HG02852 (cell line): ENCODE measurements around the gene OR10K2.
"Not testable (repeated sequence)": the region's sequence is repeated elsewhere in the genome, so short reads cannot be mapped to it uniquely, and the experiment has no call there.

Experiments used
- ATAC-seq: cut with Tn5 transposase; IDR thresholded peaks from one replicate; pipeline ENCODE4 v1.9.1; 2021; ENCODE audit warnings: mild to moderate bottlenecking, moderate library complexity; ENCODE audit not compliant: unreplicated experiment

OR10K2 gene, protein sequence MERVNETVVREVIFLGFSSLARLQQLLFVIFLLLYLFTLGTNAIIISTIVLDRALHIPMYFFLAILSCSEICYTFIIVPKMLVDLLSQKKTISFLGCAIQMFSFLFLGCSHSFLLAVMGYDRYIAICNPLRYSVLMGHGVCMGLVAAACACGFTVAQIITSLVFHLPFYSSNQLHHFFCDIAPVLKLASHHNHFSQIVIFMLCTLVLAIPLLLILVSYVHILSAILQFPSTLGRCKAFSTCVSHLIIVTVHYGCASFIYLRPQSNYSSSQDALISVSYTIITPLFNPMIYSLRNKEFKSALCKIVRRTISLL

DNA sequence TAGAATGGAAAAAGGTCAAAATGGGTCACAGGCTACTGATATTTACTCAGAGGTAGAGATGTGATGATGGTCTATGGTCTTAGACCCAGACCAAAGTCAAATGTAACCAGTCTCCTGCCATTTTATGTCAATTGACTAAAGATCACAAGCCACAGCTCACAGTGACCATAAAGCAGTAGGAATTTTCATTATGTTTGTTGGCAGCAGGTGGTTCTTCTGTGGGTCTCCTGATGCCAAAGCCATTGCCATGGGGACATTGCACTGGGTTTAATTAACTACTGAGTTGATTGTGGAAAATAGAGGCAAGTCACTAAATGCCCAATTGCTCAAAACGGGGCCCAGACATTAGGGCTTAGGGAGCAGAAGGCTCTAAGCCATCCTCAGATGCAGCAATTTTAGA lies at the start of gene OR10K2:
OR10K2 (minus strand) TSS at position 101 of the 400 bp plus-strand sequence. CDS start 5,371 bp downstream, outside the sequence.
- ATAC-seq: no peak

DNA sequence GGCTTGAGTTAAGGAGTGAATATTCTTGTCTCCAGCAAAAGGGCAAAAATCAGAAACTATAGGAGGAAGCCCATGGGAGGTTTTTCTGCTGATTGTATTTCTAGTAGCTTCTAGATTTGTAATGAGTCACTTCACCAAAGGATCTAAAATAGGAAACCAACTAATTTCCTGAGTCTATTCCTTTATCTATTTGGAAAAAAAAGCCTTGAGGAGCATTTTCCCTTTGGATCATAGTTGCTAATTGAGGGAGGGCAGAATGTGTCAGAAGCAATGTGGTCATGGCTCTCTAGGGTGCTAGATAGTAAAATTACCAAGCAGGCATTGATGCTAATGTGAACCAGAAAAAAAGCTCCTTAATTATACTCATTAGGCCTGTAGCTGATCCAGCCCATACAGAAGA lies 45.9 kb upstream of the OR10K2 start, which contains the start of gene OR10R2:
OR10R2 (plus strand) TSS at position 301 of the 400 bp plus-strand sequence. CDS start 106 bp downstream, outside the sequence.
- ATAC-seq: no peak

DNA sequence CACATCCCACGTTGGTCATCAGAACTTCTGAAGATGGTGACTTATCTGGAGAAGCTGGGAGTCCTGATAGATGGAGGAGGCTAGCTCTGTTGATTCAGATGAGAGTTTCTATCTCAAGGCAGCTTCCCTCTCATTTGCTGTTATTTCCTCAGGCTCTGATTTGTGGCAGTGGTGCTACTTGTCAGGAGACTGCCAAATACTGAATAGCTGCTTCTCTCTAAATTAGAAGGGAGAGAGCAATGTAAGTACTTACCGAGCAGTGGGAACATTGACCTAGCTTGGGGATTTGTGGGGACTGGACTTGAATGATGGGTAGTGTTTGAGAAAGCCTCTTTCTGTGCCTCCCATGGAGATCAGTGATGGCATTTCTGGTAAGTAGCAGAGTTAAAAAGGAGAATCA lies 35.5 kb upstream of the OR10K2 start, which contains the start of gene OR10K1:
OR10K1 (plus strand) TSS at position 301 of the 400 bp plus-strand sequence. CDS start 3,728 bp downstream, outside the sequence.
- no peak for ATAC-seq

DNA sequence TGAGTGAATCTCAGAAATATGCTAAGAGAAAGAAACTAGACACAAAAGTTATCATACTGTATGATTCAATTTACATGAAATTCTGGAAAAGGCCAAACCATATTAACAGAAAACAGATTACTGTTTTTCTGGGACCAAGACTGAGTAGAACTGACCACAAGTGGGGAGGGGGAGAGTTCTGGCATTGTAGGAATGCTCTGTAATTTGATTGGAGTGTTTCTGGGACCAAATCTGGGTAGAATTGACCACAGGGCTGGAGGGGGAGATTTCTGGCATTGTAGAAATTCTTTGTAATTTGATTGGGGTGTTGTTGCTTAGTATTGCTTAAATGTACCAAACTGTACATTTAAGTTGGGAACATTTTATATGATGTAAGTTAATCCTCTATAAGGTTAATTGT lies 32.2 kb upstream of the OR10K2 start:
- no peak for ATAC-seq

DNA sequence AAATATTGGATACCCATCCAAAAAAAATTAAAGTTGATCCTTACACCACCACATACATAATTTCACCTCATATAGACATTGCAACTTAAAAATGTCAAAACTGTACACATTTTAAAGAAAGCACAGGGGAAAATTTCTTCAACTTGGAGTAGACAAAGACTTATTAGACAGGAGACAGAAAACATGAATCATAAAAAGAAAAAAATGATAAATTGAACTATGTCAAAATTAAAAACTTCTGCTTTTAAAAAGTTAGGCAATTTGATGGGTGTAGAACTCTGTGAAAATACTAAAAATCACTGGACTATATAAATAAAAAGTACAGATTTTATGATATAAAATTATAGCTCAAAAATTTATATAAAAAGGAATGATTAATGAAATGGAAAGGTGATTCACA lies 31.2 kb upstream of the OR10K2 start:
- ATAC-seq: no peak

DNA sequence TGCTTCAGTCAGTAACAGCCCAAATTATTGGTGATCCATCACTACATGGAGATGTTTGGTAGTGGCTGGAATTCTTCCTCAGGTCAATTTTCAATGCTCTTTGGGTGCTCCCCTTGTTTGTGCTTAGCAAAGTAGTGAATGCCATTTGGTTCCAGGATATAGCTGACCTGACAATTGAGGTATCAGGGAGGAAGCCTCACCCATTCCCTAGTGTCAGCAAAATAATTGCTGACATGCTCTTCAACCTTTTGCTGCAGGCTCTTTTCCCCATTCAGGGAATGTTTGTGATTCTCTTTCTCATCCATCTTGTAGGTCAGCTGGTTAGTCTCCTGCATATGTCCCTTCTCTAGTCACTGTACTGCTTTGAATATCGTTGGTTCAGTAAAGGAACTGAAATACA lies 28.5 kb upstream of the OR10K2 start:
- no peak for ATAC-seq

DNA sequence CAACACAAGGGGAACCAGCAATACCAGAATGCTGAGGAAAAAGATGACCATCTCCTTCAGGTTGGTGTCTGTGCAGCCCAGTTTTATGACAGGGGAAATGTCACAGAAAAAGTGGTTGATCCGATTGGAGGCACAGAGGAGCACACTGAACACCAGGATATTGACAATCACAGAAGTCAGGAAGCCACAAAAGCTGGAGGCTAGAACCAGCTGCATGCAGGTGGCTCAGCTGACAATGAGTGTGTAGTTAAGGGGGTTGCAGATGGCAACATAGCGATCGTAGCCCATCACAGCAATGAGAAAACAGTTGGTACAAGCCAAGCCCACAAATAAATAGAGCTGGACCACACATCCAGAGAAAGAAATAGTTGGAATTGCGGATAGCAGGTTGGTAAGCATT lies 19.3 kb upstream of the OR10K2 start:
- no peak for ATAC-seq

DNA sequence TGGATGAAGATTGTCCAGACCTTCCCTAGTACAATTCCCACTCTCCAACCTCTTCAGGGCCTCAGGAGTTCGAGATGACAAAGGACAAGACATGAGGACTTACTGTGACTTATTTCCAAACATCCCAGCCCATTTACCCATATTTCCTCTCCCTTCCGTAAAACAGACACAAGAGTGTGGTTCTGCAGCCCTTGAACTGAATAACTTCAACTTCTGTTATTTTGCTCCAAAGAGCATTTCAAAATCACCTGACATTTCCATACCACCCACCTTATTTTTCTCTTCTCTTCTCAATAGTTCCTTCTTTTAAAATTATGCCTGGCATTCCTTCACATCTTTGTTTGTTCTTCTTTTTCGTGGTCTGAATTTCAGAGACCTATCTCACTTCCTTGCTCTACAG lies 8.7 kb upstream of the OR10K2 start:
- no peak for ATAC-seq

DNA sequence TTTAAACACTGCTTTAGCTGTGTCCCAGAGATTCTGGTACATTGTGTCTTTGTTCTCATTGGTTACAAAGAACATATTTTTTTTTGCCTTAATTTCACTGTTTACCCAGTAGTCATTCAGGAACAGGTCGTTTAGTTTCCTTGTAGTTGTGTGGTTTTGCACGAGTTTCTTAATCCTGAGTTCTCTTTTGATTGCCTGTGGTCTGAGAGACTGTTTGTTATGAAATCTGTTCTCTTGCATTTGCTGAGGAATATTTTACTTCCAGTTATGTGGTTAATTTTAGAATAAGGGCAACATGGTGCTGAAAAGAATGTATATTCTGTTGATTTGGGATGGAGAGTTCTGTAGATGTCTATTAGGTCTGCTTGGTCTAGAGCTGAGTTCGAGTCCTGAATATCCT lies 4.1 kb upstream of the OR10K2 start:
- not testable (repeated sequence) for ATAC-seq

DNA sequence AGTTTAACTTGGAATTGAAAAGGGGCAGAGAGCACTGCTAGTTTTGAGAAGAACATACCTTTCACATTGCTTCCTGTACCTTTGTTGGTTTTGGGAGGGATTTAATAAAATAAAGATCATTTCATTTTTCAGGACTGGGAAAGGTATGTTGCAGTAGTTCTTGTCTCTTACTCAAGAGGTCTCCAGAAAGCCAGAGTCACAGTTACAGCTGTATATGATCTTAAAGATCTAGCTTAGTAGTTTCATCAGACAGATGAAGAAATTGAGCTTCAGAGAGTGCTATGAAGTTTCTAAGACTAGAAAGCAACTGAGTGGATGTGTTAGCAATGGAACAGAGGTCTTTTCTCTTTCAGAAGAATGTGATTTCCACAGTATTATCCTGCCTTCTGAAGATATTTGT lies 1.0 kb downstream of the OR10K2 start:
- no peak for ATAC-seq

DNA sequence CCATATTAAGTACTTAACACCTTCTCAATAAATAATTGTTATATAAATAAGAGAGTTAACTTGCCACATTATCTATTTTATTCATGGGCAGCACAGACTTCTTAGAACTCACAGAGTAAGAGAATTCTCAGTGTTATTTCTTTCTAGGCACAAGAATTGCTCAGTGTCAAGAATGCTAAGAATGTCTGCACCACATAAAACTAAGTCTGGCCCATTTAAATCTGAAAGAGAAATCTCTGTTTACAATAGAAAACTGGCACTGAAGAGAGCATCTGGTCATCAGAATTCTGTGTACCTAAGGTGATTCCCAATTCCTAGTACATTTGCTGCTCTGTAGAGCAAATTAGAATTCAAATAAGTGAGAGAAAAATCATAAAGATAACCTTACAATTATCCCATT lies 3.8 kb downstream of the OR10K2 start:
- no peak for ATAC-seq

DNA sequence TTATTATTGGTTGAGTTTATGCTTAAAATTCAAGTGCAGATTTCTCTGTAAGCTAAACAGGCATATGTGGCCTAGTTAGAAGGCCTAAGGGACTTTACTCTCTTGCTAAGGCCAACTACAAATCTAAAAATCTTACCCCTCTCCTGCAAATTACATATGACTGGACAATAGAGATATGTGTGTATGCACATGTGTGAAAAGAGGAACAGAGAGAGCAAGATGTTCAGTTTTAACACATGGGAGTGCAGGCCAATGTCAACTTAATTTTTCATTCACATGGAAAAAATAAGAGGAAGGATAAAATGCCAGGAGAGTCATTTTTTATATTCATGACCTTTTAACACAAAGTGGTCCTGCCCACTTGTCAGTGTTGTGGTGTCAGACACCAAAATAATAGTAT lies 8.5 kb downstream of the OR10K2 start:
- ATAC-seq: no peak

DNA sequence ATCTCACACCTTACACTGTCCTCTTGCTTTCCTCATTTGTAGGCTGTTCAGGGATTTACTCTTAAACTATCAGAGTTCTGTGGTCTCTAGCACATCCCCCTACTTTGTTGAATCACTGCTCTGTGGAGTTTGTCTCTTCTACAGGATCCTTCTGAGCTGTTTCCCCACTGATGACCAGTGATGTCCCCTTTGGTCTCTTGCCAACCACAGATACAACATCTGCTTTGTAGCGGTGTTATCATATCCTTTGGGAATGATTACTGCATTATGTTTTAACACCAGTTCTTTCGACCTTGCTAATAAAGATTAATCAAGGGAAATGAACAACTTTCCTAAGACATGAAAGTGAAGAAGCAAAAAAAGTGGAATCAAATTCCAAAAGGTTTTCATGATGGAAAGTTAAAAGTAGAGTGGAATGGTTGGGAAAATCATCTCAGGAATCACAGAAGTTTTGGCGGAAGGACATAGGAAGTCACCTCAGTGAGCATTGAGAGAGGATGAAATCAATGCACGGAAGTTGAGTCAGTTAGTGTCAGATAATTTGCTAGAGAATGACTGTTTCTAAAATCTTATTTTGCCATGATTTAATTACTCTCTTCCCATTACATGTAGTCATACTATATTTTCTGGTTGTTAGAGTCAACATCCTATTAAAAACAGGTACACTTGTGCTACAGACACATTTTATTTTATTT lies 11.2 kb downstream of the OR10K2 start:
- ATAC-seq: no peak

DNA sequence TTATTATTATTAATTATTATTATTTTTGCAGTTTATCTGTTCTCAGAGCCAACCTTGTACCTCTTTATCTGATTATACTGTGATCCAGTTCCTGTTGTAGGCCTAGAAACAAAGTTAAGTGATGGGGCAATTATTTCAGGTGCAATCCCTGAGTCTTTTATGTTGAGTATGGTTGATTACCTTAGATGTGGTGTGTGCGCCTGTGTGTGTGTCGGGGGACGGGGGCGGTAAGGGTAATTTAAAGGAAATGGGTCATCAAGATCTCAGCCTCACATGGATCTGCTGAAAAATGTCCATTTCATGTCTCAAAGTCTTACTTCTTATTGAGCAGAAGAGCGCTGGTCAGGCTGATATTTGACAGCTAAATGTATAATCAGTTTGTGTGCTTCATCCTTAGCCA lies 18.9 kb downstream of the OR10K2 start:
- no peak for ATAC-seq

DNA sequence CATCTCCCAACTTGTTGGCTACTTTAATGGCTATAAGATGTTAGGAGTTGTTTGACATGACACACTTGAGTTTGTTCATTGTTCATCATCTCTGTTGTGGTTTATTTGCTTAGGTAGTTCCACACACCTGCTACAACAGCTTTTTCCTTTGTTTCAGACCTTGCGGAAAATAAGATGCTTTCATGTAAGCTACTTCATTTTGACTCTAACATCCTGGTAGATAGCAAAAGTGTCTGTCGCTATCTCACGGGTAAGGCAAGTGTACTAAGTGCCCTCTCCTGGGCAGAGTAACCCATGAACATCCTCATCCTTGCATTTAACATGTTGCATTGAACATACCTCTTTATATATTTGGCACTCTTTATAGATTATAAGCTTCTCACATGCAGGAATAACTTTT lies 25.2 kb downstream of the OR10K2 start:
- no peak for ATAC-seq

DNA sequence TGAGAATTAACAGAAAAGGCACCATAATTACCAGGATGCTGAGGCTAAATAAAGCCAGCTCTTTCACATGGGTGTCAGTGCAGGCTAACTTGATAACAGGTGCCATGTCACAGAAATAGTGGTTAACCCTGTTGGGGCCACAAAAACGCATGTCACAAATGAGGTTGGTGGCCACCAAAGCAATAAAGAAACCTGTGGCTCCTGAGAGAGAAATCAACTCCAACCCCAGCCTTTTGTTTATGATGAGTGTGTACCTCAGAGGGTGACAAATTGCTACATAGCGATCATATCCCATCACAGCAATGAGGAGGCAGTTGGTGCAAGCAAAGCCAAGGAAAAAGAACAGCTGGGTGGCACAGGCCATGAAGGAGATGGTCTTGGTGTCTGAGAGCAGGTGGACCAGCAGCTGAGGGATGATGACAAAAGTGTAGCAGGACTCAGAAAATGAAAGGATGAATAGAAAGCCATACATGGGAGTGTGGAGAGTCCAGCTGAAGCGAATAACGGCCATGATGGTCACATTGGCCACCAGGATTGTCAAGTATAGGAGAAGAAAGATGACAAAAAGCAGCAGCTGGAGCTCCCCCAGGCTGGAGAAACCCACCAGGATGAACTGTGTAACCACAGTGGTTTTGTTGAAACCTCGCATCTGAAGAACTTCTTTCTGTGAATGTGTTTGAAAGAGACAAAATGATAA lies 27.1 kb downstream of the OR10K2 start, which contains the start of gene OR10T2:
OR10T2 (minus strand) TSS at position 649 of the 697 bp plus-strand sequence; CDS start at position 649, 0 bp downstream.
- ATAC-seq: no peak

DNA sequence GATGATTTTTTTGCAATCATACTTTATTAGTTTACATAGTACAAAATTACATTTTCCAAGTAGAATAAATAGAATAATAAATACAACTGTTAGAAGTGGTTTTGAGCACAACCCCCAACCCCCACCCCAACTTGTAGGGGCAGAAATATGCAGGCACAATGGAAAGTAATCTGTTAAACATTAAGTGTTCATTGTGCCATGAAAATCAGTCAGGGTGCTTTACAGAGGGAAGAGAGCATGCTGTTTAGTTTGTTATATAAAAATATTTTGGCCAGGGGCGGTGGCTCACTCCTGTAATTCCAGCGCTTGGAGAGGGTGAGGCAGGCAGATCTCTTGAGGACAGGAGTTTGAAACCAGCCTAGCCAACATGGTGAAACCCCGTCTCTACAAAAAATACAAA lies 29.4 kb downstream of the OR10K2 start:
- ATAC-seq: no peak

DNA sequence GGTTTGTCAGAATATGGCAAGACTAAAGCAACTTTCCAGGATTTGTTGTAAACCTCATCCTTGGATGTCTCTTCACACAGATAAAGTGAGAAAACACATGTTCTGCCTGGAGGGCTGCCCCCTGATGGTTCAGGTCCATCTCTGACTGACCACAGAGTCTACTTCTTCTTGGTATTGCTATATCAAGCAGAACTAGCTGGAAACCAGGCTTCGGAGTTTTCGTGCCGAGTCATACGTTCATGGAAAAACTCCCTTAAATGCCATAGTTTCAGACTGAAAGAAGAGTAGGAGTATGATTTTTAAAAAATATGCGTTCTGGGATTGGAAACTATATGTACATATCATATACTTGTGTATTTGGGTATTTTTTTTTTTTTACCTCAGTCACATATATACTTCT lies 32.6 kb downstream of the OR10K2 start:
- ATAC-seq: no peak

DNA sequence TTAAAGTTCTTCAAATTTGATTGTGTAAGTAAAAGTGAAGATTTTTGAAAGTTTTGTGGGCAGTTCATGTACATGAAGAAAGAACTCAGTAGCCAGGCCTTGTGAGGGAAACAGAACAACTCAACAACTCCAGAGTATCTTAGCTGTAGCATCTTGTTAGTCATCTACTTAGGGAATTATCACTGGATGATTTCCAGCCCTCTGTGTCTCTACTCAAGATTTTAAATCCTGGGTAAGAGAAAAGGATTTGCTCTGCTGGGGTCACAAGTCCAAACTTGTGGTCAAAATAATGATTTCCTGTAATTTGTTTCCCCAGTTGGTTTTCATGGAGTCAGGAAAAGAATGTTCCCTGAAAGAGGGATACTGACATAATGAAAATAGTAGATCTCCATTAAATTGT lies 34.9 kb downstream of the OR10K2 start:
- ATAC-seq: no peak

DNA sequence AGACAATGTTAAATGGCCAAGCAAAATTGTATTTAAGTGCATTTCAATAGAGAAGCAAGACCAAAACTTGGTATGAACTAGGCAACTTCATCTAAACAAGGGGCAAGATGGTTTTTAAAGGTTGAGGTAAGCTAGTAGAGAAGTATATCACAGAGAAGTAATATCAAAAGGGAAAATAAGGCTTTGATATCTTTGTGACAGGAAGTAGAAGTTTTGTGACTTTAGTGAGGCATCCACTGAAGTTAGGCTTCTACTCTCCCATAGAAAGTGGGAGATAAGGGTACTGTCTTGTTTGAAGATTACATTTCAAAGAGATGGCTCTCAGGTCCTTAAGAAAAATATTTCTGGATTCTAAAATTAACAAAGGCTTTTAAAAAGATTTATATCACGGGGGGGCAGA lies 35.7 kb downstream of the OR10K2 start:
- no peak for ATAC-seq

DNA sequence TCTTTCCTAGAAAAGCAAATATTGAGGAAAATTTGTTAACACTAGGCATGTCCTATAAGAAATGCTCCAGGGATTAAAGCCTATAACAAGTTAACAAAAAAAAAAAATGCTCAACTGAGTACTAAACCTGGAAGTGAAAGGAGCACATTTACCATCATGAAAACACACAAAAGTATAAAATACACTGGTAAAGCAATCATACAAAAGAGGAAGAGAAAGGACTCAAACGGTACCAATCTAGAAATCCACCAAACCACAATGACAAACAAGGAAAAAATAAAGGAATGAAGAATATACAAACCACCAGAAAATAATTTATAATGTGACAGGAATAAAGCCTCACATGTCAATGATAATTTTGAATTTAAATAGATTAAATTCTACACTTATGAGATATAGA lies 51.2 kb downstream of the OR10K2 start:
- ATAC-seq: no peak

DNA sequence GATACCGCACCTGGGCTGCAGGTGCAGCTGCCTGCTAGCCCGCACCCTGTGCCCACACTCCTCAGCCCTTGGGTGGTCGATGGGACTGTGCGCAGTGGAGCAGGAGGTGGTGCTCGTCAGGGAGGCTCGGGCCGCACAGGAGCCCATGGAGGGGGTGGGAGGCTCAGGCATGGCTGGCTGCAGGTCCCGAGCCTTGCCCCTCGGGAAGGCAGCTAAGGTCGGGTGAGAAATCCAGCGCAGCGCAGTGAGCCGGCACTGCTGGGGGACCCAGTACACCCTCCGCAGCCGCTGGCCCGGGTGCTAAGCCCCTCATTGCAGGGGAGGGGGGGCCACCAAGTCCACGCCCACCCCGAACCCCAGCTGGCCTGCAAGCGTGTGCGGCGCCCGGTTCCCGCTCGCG lies 51.9 kb downstream of the OR10K2 start:
- not testable (repeated sequence) for ATAC-seq
